Gastroesophageal sphincter (tissue), 3 donors: Measurements from ENCODE around the gene FRMD6.

ENCODE experiments used
- EP300 ChIP-seq: sonication (generic); formaldehyde crosslinking; IDR thresholded peaks from one replicate; pipeline ENCODE4 v1.6.1; 2017; ENCODE audit warnings: antibody characterized with exemption, mild to moderate bottlenecking
- POLR2A ChIP-seq, 2 donors: fragments of 450-650 bp; IDR thresholded peaks; one replicate each; pipeline ENCODE4 v1.6.1; 2017; ENCODE audit warnings: antibody characterized with exemption in 2 of 2, mild to moderate bottlenecking in 2 of 2, moderate library complexity in 1 of 2
- POLR2AphosphoS5 ChIP-seq: sonication (generic); formaldehyde crosslinking; IDR thresholded peaks from one replicate; pipeline ENCODE4 v1.6.1; 2017; ENCODE audit warnings: antibody characterized with exemption
- TF ChIP-seq, protein P1 (sequence below), 4 experiments: fragments of 200-600 bp in 2 of 4; fragments of 450-650 bp in 2 of 4; sonication (generic) in 1 of 4; IDR thresholded peaks; one replicate each; pipeline ENCODE4 v1.5.1; 2017 to 2019; ENCODE audit warnings: antibody characterized with exemption in 4 of 4, mild to moderate bottlenecking in 2 of 4, moderate library complexity in 2 of 4

DNA sequence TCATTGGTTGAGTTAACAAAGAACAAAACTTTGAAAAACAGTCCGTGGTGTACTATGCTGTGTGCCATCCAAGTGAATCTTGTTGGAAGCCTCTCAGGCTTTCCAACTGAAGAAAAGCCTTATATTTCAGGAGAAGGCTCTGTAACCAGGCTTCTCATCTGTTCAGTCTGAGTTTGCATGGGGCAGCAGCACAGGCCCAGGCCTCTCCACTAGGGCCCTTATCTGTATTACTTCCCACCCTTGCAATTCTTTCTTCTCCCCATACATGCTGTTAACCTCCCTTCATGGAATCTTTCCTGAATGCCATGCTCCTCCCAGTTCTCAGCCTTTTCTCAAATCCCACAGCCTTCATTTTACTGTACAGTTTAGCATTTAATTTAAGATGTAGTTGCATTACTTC lies 28.3 kb downstream of the FRMD6 start:
- no peak for TF ChIP-seq POLR2AphosphoS5
- TF ChIP-seq, protein P1, sequence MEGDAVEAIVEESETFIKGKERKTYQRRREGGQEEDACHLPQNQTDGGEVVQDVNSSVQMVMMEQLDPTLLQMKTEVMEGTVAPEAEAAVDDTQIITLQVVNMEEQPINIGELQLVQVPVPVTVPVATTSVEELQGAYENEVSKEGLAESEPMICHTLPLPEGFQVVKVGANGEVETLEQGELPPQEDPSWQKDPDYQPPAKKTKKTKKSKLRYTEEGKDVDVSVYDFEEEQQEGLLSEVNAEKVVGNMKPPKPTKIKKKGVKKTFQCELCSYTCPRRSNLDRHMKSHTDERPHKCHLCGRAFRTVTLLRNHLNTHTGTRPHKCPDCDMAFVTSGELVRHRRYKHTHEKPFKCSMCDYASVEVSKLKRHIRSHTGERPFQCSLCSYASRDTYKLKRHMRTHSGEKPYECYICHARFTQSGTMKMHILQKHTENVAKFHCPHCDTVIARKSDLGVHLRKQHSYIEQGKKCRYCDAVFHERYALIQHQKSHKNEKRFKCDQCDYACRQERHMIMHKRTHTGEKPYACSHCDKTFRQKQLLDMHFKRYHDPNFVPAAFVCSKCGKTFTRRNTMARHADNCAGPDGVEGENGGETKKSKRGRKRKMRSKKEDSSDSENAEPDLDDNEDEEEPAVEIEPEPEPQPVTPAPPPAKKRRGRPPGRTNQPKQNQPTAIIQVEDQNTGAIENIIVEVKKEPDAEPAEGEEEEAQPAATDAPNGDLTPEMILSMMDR (IDR thresholded peaks at IDR 0.05), result no peak
- TF ChIP-seq EP300, result no peak
- TF ChIP-seq POLR2A (IDR thresholded peaks at IDR 0.05), result no peak
